GM19023 (cell line): ENCODE data around the gene SEC11A.
"Not testable (repeated sequence)": the region's sequence is repeated elsewhere in the genome, so short reads cannot be mapped to it uniquely, and the experiment has no call there.

Experiments used
- ATAC-seq: cut with Tn5 transposase; IDR thresholded peaks from one replicate; pipeline ENCODE4 v1.9.1; 2021; ENCODE audit warnings: mild to moderate bottlenecking, moderate library complexity; ENCODE audit not compliant: unreplicated experiment

SEC11A gene

DNA sequence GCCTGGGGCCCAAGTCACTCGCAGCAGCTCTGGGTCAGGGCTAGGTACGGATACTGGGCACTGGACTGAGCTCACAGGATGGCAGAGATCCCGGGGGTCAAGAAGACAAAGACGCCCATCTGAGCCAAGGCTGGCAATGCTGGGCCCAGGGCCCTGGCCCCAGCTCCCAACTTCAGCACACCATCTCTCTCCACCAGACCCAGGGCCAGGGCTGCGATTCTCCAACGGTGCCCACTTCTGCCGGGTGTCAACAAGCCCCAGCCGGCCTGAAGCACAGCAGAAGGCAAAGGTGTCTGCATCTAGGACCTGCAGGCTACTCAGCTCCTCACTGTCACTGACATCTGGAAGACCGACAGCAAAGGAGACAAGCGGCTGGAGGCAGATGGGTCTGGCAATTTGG is 70.4 kb downstream of the SEC11A start:
- no peak for ATAC-seq

DNA sequence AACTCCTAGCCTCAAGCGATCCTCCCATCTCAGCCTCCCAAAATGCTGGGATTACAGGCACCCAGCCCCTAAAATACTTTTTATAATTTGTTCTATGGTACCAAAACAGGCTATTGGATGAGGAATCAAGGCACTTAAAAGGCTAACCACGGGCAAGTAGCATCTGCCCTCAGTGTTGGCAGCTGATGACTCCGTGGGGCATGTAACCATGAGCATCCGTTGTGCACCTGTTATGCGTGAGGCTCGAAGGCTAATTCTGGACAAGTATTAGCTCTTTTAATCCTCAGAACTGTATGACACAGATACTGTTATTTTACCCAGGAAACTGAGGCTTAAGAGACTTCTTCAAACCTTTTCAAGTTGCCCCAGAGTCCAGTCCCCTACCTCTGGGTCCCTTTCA is 72.1 kb downstream of the SEC11A start:
- no peak for ATAC-seq

- ATAC-seq, result not testable (repeated sequence)
These were observed 73.3 kb downstream of the SEC11A start for GRCh38 chr15:84642640-84643039.

GRCh38 chr15:84641871-84642270 is 74.1 kb downstream of the SEC11A start:
- ATAC-seq, result not testable (repeated sequence)

- no peak for ATAC-seq
These were observed 77.8 kb downstream of the SEC11A start for GRCh38 chr15:84638103-84638502.

GRCh38 chr15:84634228-84634837 is 81.6 kb downstream of the SEC11A start:
- ATAC-seq, result no peak

DNA sequence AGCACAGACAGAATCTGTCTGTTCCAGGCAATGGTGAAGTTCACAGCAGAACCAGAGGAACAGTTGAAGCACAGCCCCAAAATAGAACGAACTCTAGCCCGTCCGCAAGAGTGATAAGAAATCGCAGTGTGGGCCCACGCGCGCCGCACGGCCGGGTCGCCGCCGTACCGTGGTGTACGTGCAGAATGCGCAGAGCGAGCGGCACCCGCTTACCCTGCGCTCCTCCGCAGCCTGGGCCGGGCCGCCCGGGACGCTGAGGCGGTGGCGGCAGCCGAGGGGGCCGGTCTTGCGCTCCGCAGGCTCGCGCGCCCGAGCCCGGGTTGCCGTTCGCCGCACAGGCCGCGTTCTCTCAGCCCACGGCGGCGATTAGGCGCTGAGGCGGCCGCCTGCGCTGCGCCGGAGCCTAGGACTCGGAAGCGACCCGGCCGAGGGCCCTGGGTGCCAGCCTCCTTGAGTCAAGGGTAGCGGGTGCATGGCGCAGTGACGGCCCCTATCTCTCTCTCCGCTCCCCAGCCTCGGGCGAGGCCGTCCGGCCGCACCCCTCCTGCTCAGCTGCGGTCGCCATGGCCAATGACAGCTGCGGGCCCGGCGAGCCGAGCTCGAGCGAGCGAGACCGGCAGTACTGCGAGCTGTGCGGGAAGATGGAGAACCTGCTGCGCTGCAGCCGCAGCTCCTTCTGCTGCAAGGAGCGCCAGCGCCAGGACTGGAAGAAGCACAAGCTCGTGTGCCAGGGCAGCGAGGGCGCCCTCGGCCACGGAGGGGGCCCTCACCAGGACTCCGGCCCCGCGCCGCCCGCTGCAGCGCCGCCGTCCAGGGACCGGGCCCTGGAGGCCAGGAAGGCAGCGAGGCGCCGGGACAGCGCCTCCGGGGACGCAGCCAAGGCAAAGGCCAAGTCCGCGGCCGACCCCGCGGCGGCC is 82.4 kb downstream of the SEC11A start:
- ATAC-seq, result peak; percentile 46

GRCh38 chr15:84631706-84632272 is 84.2 kb downstream of the SEC11A start:
- no peak for ATAC-seq

DNA sequence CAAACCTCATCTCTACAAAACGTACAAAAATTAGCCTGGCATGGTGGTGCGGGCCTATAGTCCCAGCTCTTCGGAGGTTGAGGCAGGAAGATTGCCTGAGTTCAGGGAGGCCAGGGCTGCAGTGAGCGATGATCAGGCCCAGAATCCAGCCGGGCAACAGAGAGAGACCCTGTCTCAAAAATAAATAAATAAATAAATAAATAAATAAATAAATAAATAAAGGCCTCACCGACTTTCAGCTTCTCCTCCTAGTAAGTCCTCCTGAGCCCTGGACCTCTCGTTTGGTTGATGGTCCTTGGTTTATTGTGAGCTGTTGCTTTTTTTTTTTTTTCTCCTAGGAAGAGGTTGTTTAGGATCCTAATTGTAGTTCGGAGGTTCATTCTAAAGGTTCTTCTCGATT is 86.9 kb downstream of the SEC11A start:
- no peak for ATAC-seq

DNA sequence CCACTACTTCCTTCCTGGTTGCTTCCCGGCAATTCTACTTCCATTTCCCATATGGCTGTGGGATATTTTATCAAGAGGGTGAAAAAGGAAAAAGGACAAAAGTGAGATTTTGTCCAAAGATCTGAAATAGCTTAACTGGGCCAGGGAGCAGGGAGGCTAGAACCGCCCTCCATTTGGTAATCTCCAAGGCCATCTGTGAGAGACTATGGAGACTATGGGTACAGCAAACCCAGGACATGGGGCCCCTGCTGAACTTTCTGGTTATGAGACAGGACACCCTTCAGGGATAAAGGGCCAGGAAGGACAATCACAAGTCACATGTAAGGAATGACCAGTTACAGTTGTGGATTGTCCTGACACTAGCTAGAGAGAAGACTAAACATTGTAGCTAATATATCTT is 90.8 kb downstream of the SEC11A start:
- ATAC-seq, result no peak

DNA sequence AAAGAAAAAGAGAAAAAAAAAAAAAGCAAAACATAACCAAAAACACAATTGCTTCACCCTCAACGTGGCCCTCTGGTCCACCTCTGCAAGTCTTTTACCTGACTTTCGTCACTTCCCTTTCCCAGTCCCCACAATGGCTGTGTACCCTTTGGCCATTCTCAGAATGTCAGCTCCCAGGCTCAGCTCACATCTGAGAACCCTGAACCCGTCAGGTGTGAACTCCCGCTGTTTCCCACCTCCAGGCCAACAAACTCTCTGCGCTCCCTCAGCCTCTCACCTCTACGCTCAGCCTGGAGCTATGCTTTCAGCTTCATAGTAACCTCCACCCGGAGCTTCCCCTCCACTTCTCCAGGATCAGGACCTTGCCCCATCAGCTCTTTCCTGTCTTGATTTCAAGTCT is 91.6 kb downstream of the SEC11A start:
- no peak for ATAC-seq

GRCh38 chr15:84621358-84621979 is 94.5 kb downstream of the SEC11A start:
- ATAC-seq, result no peak

GRCh38 chr15:84620626-84621025 is 95.3 kb downstream of the SEC11A start:
- ATAC-seq, result no peak
